Panc1 (cell line): ENCODE measurements around the gene FNDC11. TPM values are rescaled to one million over a fixed set of nuclear protein-coding genes. Genes with fewer than 3 reads are reported as not detected.

Experiments
- ATAC-seq: fragments of 200-7000 bp; cut with Tn5 transposase; 2 replicates; pipeline ENCODE4 v1.9.1; 2020; ENCODE audit warnings: mild to moderate bottlenecking, moderate library complexity
- BruUV-seq: library from RNA; stranded (reverse); fragments of 400-500 nt; replicated peaks from 2 replicates; lab custom pipeline; 2021; lab: Mats Ljungman, UMichigan
- CTCF ChIA-PET: fragments of 300-600 bp; sonication (Branson Sonifier 250); formaldehyde crosslinking; loops from one replicate; lab custom pipeline; 2022; ENCODE audit warnings: antibody characterized with exemption; lab: Charles Lee
- POLR2A ChIA-PET: fragments of 300-600 bp; sonication (Branson Sonifier 250); formaldehyde crosslinking; loops from one replicate; lab custom pipeline; 2022; ENCODE audit warnings: antibody characterized with exemption; lab: Charles Lee
- DNase-seq: peaks from one replicate; pipeline ENCODE4 v3.0.0-alpha.2; 2010; ENCODE audit warnings: low read depth, low spot score
- H3K27ac ChIP-seq: 2 replicates; pipeline ENCODE4 v1.5.1; 2011; ENCODE audit warnings: mild to moderate bottlenecking, low read length, inconsistent platforms
- H3K27me3 ChIP-seq: fragments of 200-500 bp; sonication (Bioruptor generic); 2 replicates; pipeline ENCODE4 v1.6.0; 2014; ENCODE audit warnings: low read length, inconsistent platforms; ENCODE audit not compliant: control insufficient read depth, insufficient read depth
- H3K36me3 ChIP-seq: fragments of 200-500 bp; sonication (Bioruptor generic); 2 replicates; pipeline ENCODE4 v1.5.1; 2014; ENCODE audit warnings: inconsistent platforms, mild to moderate bottlenecking, low read length, moderate library complexity; ENCODE audit not compliant: control insufficient read depth, insufficient read depth
- H3K4me1 ChIP-seq: 2 replicates; pipeline ENCODE4 v1.5.1; 2011; ENCODE audit warnings: inconsistent platforms, mild to moderate bottlenecking, low read length, moderate library complexity; ENCODE audit not compliant: control insufficient read depth, insufficient read depth
- H3K4me3 ChIP-seq, 2 experiments: 2 replicates each; pipeline ENCODE4 v1.5.1; 2011 to 2012; ENCODE audit warnings: low read depth in 2 of 2, low read length in 2 of 2, mild to moderate bottlenecking in 2 of 2, inconsistent platforms in 1 of 2, moderate library complexity in 1 of 2
- H3K9me3 ChIP-seq: fragments of 200-500 bp; sonication (Bioruptor generic); 2 replicates; pipeline ENCODE4 v1.5.1; 2014; ENCODE audit warnings: low read depth, mild to moderate bottlenecking, inconsistent platforms, low read length, moderate library complexity; ENCODE audit not compliant: control insufficient read depth, insufficient read depth
- POLR2AphosphoS5 ChIP-seq: IDR thresholded peaks from 2 replicates; pipeline ENCODE4 v1.6.1; 2012; ENCODE audit warnings: mild to moderate bottlenecking, low read depth, low read length, moderate library complexity
- SIN3A ChIP-seq: IDR thresholded peaks from 2 replicates; pipeline ENCODE4 v1.6.1; 2012; ENCODE audit warnings: low read depth, mild to moderate bottlenecking, low read length, moderate library complexity, borderline replicate concordance; ENCODE audit not compliant: insufficient read depth
- TCF7L2 ChIP-seq: IDR thresholded peaks from 2 replicates; pipeline ENCODE4 v1.6.1; 2011; ENCODE audit warnings: mild to moderate bottlenecking, low read depth, low read length, inconsistent platforms
- in situ Hi-C: cut with HindIII; loops from 2 replicates; pipeline ENCODE4 v1.10.0; 2016; ENCODE audit warnings: low sequenced_read_pairs, low pct_unique_long_range_greater_than_20kb
- intact Hi-C: fragments of 100-400 bp; cut with micrococcal nuclease; formaldehyde crosslinking; loops from one replicate; pipeline ENCODE4 v1.10.0; 2022; ENCODE audit not compliant: unreplicated experiment
- total RNA-seq: library from RNA; stranded (reverse); gene quantifications from one replicate; pipeline ENCODE4 v1.2.1, GENCODE V29; 2021; ENCODE audit not compliant: unreplicated experiment
- TF ChIP-seq, protein P1 (sequence below), 2 experiments: IDR thresholded peaks; 2 replicates each; pipeline ENCODE4 v1.6.1; 2011 to 2012; ENCODE audit warnings: low read depth in 2 of 2, control low read depth in 1 of 2, low read length in 1 of 2, mild to moderate bottlenecking in 1 of 2, moderate library complexity in 1 of 2; ENCODE audit not compliant: insufficient read depth in 1 of 2
- TF ChIP-seq, protein P2 (sequence below): fragments of 450-650 bp; IDR thresholded peaks from 2 replicates; pipeline ENCODE4 v1.5.1; 2017; ENCODE audit warnings: mild to moderate bottlenecking

Gene FNDC11
- total RNA-seq, 1 experiment from 2014 or later = 1.3 TPM

DNA sequence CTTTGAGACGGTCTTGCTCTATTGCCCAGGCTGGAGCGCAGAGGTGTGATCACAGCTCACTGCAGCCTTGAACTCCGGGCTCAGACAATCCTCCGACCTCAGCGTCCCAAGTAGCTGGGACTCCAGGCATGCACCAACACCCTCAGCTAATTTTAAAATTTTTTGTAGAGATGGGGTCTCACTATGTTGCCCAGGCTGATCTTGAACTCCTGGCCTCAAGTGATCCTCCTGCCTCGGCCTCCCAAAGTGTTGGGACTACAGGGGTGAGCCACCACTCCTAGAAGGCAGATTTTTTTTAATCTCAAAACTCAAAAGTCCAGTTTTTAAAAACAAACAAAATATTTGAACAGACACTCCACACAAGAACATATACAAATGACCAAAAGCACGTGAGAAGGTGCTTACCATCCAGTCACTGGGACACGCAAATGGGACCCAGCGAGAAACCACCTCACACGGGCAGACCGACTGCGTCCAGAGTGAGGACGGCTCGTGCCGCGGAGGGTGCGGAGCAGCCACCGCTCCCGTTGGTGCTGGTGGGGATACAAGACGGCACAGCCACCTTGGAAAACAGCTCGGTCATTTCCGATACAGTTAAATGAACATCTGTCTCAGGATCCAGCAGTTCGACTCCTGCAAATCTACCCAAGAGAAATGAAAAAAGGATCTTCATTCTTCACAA, 28.6 kb downstream of the FNDC11 start:
- ATAC-seq = no peak
- no peak overlapping the region for H3K4me3 ChIP-seq
- ChIA-PET CTCF (no interaction called here), POLR2A (no interaction called here)
- intact Hi-C loops (no loop called here), in situ Hi-C loops (no loop called here)
- no peaks in the 10 kb centered on the region for H3K27me3 ChIP-seq
- no peak for DNase-seq
- H3K36me3 ChIP-seq = no peaks in the 10 kb centered on the region
- H3K4me1 ChIP-seq = no peaks in the 10 kb centered on the region
- no TSS peak for BruUV-seq
- H3K9me3 ChIP-seq = no peaks in the 10 kb centered on the region
- no peak overlapping the region for H3K27ac ChIP-seq
- TF ChIP-seq, protein P1, sequence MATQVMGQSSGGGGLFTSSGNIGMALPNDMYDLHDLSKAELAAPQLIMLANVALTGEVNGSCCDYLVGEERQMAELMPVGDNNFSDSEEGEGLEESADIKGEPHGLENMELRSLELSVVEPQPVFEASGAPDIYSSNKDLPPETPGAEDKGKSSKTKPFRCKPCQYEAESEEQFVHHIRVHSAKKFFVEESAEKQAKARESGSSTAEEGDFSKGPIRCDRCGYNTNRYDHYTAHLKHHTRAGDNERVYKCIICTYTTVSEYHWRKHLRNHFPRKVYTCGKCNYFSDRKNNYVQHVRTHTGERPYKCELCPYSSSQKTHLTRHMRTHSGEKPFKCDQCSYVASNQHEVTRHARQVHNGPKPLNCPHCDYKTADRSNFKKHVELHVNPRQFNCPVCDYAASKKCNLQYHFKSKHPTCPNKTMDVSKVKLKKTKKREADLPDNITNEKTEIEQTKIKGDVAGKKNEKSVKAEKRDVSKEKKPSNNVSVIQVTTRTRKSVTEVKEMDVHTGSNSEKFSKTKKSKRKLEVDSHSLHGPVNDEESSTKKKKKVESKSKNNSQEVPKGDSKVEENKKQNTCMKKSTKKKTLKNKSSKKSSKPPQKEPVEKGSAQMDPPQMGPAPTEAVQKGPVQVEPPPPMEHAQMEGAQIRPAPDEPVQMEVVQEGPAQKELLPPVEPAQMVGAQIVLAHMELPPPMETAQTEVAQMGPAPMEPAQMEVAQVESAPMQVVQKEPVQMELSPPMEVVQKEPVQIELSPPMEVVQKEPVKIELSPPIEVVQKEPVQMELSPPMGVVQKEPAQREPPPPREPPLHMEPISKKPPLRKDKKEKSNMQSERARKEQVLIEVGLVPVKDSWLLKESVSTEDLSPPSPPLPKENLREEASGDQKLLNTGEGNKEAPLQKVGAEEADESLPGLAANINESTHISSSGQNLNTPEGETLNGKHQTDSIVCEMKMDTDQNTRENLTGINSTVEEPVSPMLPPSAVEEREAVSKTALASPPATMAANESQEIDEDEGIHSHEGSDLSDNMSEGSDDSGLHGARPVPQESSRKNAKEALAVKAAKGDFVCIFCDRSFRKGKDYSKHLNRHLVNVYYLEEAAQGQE (IDR thresholded peaks at IDR 0.05; ENCODE audit: insufficient read depth in 1 of 2, low read depth in 2 of 2, low read length in 1 of 2) = no peak
- TF ChIP-seq, protein P2, sequence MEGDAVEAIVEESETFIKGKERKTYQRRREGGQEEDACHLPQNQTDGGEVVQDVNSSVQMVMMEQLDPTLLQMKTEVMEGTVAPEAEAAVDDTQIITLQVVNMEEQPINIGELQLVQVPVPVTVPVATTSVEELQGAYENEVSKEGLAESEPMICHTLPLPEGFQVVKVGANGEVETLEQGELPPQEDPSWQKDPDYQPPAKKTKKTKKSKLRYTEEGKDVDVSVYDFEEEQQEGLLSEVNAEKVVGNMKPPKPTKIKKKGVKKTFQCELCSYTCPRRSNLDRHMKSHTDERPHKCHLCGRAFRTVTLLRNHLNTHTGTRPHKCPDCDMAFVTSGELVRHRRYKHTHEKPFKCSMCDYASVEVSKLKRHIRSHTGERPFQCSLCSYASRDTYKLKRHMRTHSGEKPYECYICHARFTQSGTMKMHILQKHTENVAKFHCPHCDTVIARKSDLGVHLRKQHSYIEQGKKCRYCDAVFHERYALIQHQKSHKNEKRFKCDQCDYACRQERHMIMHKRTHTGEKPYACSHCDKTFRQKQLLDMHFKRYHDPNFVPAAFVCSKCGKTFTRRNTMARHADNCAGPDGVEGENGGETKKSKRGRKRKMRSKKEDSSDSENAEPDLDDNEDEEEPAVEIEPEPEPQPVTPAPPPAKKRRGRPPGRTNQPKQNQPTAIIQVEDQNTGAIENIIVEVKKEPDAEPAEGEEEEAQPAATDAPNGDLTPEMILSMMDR = no peak

DNA sequence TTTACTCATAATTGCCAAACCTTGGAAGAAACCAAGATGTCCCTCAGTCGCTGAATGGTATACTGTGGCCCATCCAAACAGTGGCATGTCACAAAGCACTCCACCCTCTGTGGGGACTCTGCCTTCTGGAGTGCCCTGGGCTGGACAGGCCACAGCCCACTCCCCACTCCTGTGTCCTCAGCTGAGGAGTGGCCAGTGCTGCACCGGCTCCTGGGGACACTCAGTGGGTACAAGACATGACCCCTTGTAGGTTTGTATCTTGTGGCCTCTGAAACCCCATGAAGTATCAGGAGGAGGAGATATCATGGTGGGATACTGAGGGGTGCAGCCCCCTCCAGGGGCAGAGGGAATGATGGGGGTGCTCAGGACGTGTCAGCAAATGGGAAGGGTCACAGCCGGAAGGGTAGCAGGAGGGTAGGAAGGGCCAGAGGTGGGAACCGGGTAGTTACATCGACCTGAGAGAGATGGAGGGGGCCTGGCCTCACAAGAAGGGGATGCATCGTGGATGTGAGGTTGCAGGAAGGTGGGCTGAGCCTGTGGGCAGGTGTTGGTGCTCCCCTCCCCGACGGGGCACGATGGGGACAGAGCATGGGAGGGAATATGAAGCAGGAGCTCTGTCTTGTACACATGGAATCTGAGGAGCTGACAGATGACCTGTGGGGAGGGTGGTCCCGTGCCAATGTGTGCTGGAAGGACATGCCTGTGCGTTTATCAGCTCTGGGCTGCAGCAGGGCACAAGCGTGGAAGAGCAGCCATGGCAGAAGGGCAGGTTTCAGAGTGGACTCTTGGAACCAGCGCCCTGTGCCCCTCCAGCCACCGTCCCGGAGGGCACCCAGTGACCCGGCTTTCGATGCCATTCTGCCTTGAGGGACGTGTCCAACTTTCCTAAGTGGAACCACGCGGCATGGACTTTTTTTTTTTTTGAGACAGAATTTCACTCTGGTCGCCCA, 31.9 kb downstream of the FNDC11 start:
- Histone ChIP-seq H3K4me3 (no peak overlapping the region), H3K27me3 (no peaks in the 10 kb centered on the region), H3K27ac (no peak overlapping the region), H3K4me1 (no peaks in the 10 kb centered on the region), H3K9me3 (no peaks in the 10 kb centered on the region), H3K36me3 (no peaks in the 10 kb centered on the region)
- no peak for ATAC-seq
- no TSS peak for BruUV-seq
- CTCF ChIA-PET = no interaction called here
- intact Hi-C loops (no loop called here), in situ Hi-C loops (no loop called here)
- no peak for DNase-seq
- TF ChIP-seq POLR2AphosphoS5 (no peak), TCF7L2 (no peak)
- POLR2A ChIA-PET = no interaction called here

GRCh38 chr20:63586797-63587196, 32.8 kb downstream of the FNDC11 start:
- no peak for TF ChIP-seq POLR2AphosphoS5
- TF ChIP-seq, protein P1 (IDR thresholded peaks at IDR 0.05; ENCODE audit: insufficient read depth in 1 of 2, low read depth in 2 of 2, low read length in 1 of 2) = no peak
- no peak for TF ChIP-seq SIN3A
- TF ChIP-seq, protein P2 = no peak
- no peak for TF ChIP-seq TCF7L2
- ATAC-seq = no peak
- Histone ChIP-seq H3K4me1 (no peaks in the 10 kb centered on the region), H3K27ac (no peak overlapping the region), H3K36me3 (no peaks in the 10 kb centered on the region), H3K27me3 (no peaks in the 10 kb centered on the region), H3K4me3 (no peak overlapping the region), H3K9me3 (no peaks in the 10 kb centered on the region)
- no TSS peak for BruUV-seq
- CTCF ChIA-PET = no interaction called here
- in situ Hi-C loops (no loop called here), intact Hi-C loops (no loop called here)
- no peak for DNase-seq
- POLR2A ChIA-PET = no interaction called here
